ENCODE measurements around the gene GIPR.
A peak's percentile ranks its signal among the peaks of the same experiment; 100 is the strongest.

GIPR gene

GRCh38 chr19:45663800-45664199, 4.2 kb upstream of the GIPR start:
- TF ChIP-seq CEBPB (IDR thresholded peaks at IDR 0.05): no peak

GRCh38 chr19:45664575-45664974, 3.4 kb upstream of the GIPR start:
- TF ChIP-seq YY1 (IDR thresholded peaks at IDR 0.05; ENCODE audit: low read depth) (no peak), EGR1 (IDR thresholded peaks at IDR 0.05) (no peak), TCF12 (IDR thresholded peaks at IDR 0.05; ENCODE audit: low read depth) (no peak), FOXM1 (IDR thresholded peaks at IDR 0.05; ENCODE audit: borderline replicate concordance, low read depth) (no peak), RAD21 (IDR thresholded peaks at IDR 0.05; ENCODE audit: low read depth) (no peak), TAF1 (IDR thresholded peaks at IDR 0.05; ENCODE audit: low read depth) (no peak), USF1 (IDR thresholded peaks at IDR 0.05) (no peak)

- no peak for TF ChIP-seq CEBPB (IDR thresholded peaks at IDR 0.05)
- TF ChIP-seq ZBTB7A (IDR thresholded peaks at IDR 0.05; ENCODE audit: low read depth): peak; percentile 68
- no peak for TF ChIP-seq TEAD4 (IDR thresholded peaks at IDR 0.05)
- no peak for TF ChIP-seq TAF1 (IDR thresholded peaks at IDR 0.05; ENCODE audit: low read depth)
- no peak for TF ChIP-seq EGR1 (IDR thresholded peaks at IDR 0.05)
- no peak for TF ChIP-seq CREB1 (IDR thresholded peaks at IDR 0.05; ENCODE audit: low read depth)
- TF ChIP-seq MAX (IDR thresholded peaks at IDR 0.05): no peak
These were observed 386 bp downstream of the GIPR start for GRCh38 chr19:45668342-45668871.

GRCh38 chr19:45670670-45671453, 2.8 kb downstream of the GIPR start:
- TF ChIP-seq CEBPB (IDR thresholded peaks at IDR 0.05) (no peak), ZBTB7A (IDR thresholded peaks at IDR 0.05; ENCODE audit: low read depth) (peak; percentile 31; the same call in 1 of the 2 replicates), YY1 (IDR thresholded peaks at IDR 0.05; ENCODE audit: low read depth) (no peak), REST (IDR thresholded peaks at IDR 0.05; ENCODE audit: low read depth) (no peak), USF1 (IDR thresholded peaks at IDR 0.05) (no peak), FOXM1 (IDR thresholded peaks at IDR 0.05; ENCODE audit: borderline replicate concordance, low read depth) (no peak), NFIC (IDR thresholded peaks at IDR 0.05) (no peak), EP300 (IDR thresholded peaks at IDR 0.05; ENCODE audit: borderline replicate concordance) (no peak), EGR1 (IDR thresholded peaks at IDR 0.05) (no peak), TEAD4 (IDR thresholded peaks at IDR 0.05) (no peak), TCF12 (IDR thresholded peaks at IDR 0.05; ENCODE audit: low read depth) (no peak), MAX (IDR thresholded peaks at IDR 0.05) (no peak), RAD21 (IDR thresholded peaks at IDR 0.05; ENCODE audit: low read depth) (no peak), TAF1 (IDR thresholded peaks at IDR 0.05; ENCODE audit: low read depth) (peak; percentile 15; the same call in 1 of the 2 replicates)

- TF ChIP-seq TEAD4 (IDR thresholded peaks at IDR 0.05): no peak
These were observed 6.9 kb downstream of the GIPR start for GRCh38 chr19:45674946-45675345.

GRCh38 chr19:45676851-45677263, 8.8 kb downstream of the GIPR start:
- TF ChIP-seq ZBTB7A (IDR thresholded peaks at IDR 0.05; ENCODE audit: low read depth) (0 out of 2 replicates have a peak, but pooled peaks have one; percentile 69), CEBPB (IDR thresholded peaks at IDR 0.05) (no peak), MAX (IDR thresholded peaks at IDR 0.05) (peak; percentile 85)

- TF ChIP-seq EP300 (IDR thresholded peaks at IDR 0.05; ENCODE audit: borderline replicate concordance) (no peak), ZBTB7A (IDR thresholded peaks at IDR 0.05; ENCODE audit: low read depth) (no peak; the same call in 1 of the 2 replicates), CEBPB (IDR thresholded peaks at IDR 0.05) (no peak), YY1 (IDR thresholded peaks at IDR 0.05; ENCODE audit: low read depth) (no peak), FOXM1 (IDR thresholded peaks at IDR 0.05; ENCODE audit: borderline replicate concordance, low read depth) (no peak), EGR1 (IDR thresholded peaks at IDR 0.05) (peak; percentile 65), TAF1 (IDR thresholded peaks at IDR 0.05; ENCODE audit: low read depth) (no peak), MAX (IDR thresholded peaks at IDR 0.05) (peak; percentile 53), TCF12 (IDR thresholded peaks at IDR 0.05; ENCODE audit: low read depth) (no peak), RAD21 (IDR thresholded peaks at IDR 0.05; ENCODE audit: low read depth) (no peak), REST (IDR thresholded peaks at IDR 0.05; ENCODE audit: low read depth) (no peak), TEAD4 (IDR thresholded peaks at IDR 0.05) (peak; percentile 82), NFIC (IDR thresholded peaks at IDR 0.05) (no peak), USF1 (IDR thresholded peaks at IDR 0.05) (peak; percentile 23; the same call in 1 of the 2 replicates), CREB1 (IDR thresholded peaks at IDR 0.05; ENCODE audit: low read depth) (peak; percentile 26; the same call in 1 of the 2 replicates)
These were observed 9.6 kb downstream of the GIPR start for GRCh38 chr19:45677351-45678230.

Data from Ishikawa (cell line).